GM21515 (cell line): ENCODE measurements around the gene CARD11.
A peak's percentile ranks its signal among the peaks of the same experiment; 100 is the strongest.

ENCODE experiments used
- ATAC-seq: cut with Tn5 transposase; IDR thresholded peaks from one replicate; pipeline ENCODE4 v1.9.1; 2021; ENCODE audit not compliant: unreplicated experiment

CARD11 gene

DNA sequence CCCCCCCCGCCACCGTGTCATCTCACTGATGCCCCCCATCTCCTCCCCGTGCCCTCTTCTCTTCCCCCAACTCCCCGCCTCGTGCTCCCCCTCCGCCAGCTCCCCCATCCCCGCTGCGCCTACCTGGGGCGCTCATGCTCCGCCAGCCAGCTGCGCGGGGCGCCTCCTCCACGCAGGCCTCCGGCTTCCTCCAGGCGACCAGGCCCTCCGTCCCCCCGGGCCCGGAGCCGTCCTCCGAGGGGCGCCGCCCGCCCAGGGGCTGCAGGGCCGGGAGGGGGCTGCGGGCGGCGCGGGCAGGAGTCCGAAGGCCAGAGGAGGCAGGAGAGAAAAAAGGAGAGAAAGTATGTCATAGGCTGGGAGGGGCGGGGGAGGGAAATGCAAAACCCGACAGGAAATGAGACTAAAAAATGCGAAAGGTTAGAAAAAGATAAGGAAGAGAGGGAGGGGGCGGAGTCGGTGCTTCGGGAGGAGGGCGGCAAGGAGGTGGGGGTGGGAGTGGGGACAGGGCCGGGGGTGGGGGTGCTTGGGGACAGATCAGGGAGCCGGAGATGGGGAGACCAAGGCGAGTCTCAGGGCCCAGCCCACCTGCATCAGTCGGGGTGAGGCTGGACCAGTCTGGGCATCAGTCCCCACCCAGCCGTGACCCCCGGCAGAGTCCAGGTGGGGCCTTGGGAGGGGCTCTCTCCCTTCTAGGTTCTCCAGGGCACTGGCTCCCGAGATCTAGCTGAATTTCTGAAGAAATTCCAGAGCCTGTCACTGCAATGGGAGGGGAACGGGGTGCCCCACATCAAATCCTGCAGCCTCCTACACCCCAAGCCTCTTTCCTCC is at the start of gene CARD11:
CARD11 (minus strand) TSS at position 324 of the 828 bp plus-strand sequence. CDS start 85,361 bp downstream, outside the sequence.
- ATAC-seq = peak; percentile 30

DNA sequence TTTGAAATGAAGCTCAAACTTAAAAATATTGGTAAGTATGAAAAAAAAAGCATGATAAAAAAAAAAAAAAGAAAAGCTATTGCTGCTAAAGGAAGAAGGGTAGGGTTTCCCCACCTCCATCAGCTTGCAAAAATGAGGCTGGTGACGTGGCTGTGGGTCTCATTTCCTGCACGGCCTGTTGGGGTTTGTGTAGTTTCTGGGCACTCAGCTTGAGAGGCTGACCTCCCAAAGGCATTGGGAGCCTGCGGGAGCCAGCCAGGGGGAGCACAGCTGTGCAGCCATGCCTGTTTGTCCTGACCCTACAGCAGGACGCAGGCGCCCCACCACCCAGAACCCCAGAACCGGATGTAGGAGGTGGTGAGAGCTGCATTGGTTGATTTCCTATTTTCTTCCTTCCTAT is 48.8 kb upstream of the CARD11 start:
- ATAC-seq = peak; percentile 66

DNA sequence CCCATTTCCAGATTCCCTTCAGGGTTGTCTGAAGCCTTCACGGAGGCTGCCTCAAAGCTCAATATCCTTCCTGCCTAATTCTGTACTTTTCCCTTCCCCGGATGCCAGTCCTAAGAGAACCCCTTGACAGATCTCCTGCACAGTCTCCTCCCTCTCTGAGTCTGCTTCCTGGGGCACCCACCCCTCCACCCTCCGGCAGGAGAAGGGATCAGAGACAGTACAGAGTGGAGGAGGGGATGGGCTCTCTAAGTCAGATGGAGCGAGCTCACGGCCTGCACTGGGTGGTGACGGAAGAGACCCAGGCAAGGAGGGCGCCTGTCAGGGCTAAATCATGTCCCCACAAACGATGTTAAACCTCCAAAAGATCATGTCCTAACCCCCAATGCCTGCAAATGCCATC is 48.0 kb upstream of the CARD11 start:
- ATAC-seq = no peak

DNA sequence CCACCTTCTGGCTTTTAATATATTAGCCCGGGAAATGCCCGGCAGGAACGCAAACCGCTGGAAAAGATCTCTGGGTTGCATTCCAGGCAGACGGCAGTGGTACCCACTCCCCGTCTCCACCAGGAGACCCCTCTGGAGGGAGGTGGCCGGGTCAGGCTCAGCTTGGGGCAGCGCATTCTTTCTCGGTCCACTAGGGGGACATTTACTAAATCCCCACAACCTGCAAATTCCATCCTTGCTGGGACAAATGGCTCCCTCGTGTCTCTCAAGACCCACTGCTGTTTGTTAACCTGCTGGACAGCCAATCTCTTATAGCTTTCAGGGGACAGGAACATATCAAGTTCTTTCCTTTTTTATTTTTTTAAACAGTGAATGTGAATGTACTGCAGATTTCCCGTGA is 45.8 kb upstream of the CARD11 start:
- ATAC-seq = no peak

DNA sequence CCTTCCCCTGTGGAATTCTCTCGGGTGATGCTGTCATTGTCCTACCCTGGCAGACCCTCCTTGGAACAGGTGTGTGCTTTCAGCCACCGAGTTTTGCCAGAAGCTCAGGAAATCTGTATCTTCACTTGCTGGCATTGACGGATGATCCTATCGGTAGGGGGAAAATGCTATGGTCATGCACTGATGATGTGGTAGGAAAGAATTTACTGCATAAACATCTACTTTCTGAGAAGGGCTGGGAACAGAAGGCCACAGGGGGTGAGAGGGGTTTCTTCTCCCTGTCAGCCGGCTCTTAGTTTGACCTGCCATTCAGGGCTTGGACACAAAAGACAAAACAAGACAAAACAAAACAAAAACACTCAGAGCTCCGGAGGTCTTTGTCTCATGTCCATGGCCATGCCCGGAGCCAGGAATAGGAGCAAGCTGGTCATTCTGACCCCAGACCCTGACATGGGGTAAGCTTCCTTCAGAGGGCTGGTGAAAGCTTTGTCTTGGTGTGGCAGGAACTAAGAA is 43.6 kb upstream of the CARD11 start:
- ATAC-seq = no peak

DNA sequence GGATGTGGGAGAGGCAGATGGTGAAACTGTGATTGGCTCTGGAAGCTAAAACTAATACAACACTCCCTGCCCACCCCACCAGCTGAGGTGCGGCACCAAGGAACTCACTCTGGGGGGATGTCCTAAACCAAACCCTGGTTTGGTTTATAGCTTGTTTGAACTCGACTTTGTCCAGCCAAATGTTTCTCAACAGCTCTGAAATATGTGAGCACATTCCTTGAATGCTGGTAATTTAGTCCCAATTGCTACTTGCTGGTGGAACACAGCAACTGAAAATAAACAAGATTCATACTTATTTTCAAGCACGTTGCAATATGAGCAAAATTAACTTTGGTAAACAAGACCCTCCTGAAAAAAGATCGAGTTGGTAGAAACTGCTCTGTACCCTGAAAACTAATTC is 39.7 kb upstream of the CARD11 start:
- ATAC-seq = no peak

DNA sequence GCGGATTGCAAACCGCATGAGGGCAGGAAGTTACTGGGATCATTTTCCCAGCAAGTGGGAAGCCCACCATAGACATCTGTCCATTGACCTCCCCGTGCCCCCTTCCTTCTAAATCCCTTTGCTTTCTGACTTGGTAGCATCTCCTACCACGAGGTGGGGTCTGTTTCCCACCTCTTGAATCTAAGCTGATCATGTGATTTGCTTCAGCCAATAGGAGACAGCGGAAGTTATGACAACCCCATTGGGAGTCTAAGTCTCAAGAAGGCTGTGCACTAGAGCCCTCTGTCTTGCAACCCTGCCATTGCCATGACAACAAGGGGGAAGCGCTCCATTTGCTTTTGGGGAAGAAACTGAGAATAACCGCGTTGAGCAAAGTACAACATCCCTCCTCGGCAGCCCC is 39.2 kb upstream of the CARD11 start:
- no peak for ATAC-seq

DNA sequence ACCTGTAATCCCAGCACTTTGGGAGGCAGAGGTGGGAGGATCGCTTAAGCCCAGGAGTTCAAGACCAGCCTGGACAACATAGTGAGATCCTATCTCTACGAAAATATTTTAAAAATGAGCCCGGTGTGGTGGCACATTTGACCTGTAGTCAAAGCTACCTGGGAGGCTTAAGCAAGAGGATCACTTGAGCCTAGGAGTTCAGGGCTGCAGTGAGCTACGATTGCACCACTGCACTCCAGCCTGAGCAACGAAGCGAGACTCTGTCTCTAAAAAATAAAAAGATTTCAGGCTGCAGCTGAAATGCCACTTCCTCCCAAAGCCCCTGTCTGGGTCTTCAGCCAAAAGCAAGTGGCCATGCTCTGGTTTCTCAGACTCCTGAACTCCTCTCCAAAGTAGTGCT is 38.7 kb upstream of the CARD11 start:
- ATAC-seq = no peak

DNA sequence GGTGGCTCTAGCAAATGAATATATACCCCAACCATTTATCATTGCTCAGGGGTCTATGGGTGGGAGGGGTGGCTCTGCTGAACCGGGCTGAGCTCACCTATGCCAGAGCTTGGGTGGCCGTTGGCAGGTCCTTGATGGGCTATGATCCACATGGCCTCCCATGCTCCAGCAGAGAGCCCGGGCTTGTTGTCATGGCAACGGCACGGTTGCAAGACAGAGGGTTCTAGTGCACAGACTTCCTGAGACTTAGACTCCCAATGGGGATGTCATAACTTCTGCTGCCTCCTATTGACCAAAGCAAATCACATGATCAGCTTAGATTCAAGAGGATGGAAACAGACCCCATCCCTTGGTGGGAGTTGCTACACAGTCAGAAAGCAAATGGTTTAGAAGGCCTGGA is 36.4 kb upstream of the CARD11 start:
- ATAC-seq = no peak

DNA sequence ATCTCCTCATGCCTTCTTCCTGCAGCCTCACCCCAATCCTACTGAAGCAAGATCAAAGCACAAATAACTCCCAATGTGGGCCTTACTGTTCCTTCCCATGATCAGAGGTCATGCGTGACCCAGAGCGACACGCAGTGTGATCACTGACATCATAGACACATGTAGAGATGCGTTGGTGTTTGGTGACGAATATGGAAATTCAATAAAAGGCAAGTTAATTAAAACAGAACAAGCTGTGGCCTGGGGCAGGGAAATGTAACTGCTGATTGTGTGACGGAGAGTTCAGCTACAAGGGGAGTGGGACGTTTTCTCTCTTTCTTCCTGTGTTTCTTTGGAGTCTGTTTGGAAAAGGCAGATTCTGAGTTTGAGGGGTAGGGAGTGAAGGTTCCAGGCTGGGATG is 34.8 kb upstream of the CARD11 start:
- ATAC-seq = no peak

DNA sequence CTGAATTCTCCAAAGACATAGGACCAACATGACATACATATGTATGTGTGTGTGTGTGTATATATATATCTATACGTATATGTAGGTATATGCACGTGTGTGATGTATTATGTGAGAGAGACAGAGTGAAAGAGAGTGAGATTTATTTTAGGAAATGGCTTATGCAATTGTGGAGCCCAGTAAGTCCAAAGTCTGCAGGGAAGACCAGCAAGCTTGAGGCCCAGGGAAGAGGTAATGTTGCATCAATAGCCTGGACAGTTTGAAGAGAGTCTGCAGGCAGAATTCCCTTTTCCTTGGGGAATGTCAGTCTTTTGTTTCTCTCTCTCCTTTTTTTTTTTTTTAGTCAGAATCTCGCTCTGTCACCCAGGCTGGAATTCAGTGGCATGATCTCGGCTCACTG is 33.0 kb upstream of the CARD11 start:
- ATAC-seq = no peak

DNA sequence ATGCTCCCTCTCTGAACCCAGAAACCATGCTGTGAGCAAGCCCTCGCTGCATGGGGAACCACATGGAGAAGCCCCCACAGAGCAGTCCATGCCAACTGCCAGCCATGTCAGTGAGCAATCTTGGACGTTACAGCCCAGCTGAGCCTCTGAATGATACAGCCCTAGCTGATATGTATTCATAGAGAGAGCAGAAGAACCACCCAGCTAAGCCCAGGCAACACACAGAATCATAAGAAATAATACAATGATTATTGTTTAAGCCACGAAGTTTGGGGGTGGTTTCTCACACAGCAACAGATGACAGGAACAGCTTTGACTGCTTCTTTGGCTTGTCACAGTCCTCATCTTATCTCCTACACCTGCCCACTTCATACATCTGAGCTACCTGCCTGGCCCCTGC is 32.5 kb upstream of the CARD11 start:
- no peak for ATAC-seq

DNA sequence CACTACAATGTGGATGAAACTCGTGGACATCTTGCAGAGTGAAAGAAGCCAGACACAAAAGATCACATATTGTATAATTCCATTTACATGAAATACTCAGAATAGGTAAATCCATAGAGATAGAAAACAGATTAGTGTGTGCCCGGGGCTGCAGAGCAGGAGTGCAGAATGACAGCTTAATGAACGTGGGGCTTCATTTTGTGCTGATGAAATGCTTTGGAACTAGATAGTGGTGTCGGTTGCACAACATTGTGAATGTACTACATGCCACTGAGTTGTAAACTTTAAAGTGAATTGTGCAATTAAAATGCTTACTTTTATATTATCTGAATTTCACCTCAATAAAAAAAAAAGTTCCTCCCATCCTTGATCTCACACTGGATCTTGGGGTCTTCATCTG is 31.8 kb upstream of the CARD11 start:
- no peak for ATAC-seq

DNA sequence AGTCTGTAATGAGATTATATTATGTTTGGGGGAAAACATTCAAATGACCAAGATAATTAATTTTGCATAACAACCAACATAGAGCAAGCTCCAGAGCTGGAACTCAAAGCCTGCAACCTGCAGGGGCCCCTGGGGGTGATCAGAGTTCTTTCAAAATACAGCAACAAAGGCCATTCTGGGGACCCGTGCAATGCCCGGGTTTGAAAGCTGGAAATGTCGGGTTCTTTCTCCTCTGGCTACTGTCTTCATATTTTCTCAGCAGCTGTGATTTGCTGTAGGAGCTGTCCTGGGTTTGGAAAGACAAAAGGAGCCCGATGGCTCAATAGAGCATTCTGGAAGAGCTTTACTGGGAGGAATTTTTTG is 30.8 kb upstream of the CARD11 start:
- no peak for ATAC-seq

DNA sequence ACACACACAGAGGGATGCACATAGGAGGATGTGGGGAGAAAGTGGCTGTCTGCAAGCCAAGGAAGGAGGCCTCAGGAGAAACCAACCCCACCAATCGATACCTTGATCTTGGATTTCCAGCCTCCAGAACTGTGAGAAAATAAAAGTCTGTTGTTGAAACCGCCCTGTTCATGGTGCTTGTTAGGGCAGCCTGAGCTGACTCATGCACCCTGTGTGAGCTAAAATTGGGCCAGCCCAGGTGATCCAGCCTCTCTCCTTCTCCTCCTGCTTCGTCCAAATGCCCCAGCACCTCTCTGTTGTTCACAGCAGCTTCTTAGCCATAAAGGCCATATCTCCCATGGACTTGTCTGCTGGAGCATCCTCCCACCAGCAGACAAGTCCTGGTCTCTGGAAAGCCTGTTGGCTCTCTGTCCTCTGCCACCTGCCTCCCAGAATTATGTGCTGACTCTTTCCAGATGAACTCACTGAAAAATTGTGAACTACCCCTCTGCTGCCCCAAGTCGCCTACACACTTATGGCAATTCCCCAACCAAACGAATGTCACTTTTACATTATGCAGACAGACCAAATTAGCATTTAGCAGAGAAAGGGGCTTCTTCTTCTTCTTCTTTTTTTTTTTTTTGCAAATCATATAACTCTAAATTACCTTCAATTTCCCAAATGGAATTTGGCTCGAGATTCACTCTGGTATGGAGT is 30.2 kb upstream of the CARD11 start:
- ATAC-seq = no peak

DNA sequence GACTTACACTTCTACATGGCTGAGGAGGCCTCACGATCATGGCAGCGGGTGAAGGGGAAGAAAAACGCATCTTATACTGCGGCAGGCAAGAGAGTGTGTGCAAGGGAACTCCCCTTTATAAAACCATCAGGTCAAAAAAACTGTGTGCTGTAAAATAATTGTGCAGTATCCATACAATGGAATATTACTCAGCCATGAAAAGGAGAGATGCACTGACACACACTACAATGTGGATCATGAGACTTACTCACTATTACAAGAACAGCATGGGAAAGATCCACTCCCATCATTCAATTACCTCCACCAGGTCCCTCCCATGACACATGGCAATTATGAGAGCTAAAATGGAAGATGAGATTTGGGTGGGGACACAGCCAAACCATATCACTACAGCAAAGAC is 27.2 kb upstream of the CARD11 start:
- no peak for ATAC-seq

DNA sequence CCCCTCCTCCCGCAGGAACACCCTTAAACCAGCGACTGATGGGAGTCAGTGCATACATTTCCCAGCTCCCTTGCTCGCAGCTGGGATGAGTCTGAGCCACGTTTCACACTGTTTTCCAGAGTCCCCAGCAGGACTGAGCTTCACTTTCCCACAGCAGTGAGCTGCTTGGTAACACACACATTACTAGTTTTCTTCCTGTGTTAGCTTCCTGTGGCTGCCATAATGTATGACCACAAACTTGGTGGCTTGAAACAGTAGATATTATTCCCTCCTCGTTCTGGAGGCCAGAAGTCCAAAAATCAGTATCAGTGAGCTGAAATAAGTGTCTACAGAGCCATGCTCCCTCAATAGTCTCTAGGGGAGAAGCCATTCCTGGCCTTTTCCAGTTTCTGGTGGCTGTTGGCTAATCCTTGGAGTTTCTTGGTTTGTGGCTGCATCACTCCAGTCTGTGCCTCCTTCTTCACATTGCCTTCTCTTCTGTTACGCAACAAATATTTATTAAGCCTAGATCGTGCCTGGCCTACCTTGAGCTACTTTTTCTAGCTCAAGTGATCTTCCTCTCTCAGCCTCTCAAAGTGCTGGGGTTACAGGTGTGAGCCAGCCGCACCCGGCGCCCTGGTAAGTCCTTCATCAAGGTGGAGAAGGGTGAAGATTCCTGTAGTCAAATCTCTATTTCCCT is 26.2 kb upstream of the CARD11 start:
- ATAC-seq = no peak

DNA sequence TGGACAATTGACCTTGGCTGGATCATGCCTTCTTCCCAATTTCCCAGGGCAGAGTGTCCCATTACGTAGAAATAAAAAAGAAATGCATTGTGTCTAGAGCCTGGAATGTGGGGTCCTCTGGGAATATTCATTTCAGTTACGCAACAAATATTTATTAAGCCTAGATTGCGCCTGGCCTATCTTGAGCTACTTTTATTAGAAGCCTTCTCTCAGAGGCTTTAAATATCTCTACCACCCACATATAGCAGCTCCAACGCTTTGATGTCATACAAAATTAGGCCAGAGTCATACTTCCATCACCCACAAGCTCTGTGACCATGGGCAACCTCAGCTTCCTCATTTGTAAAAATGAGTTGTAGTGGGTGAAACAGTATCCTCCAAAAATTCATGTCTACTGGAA is 24.9 kb upstream of the CARD11 start:
- ATAC-seq = no peak

DNA sequence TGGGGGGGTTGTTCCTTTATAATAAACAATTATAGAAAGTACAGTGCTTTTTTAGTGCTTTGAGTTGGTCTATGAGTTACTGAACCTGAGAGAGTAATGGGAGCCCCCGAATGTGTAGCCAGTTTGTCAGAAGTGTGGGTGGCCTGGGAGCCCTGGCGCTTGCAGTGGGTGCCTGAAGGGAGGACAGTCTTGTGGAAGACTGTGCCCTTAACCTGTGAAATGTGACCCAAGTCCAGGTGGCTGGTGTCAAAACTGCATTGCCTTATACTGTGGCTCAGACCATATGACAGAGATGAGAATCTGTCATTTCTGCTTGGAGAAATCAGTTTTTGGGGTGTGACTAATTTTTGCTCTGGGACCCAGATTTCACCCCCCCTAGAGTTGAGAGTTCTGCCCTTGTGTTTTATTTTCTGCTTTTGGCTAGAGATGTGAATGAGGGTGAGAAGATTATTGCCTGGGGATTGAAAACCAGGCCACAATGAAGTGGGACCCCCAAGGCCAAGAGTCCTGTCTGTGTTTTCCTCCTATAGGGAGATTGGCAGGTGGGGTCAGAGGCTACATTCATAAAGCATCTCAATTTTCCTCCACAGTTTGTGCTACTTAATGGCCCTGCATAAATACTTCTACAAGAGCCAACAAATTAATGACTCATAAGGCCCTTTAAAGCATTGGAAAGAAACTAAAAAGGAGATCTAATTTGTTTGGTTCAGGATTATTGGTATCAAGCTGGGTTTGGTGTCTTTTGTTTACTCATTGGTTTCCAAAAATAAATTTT is 24.1 kb upstream of the CARD11 start:
- ATAC-seq = no peak

DNA sequence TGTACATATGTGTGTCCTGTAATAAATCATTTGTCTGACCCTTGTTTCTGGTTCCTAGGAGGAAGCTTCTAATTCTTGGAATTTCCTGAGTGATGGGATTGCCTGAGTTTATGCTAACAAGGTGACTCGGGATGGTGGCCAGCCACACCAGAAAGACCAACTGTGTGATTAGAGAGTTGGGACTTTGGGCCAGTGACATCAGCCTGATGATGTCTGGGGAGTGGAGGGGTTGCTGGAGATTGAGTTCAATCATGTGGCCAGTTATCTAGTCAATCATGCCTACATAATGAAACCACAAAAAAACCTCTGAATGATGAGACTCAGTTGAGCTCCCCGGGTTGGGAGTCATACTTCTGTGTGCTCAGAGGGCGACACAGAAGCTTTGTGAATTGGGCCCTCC is 23.5 kb upstream of the CARD11 start:
- no peak for ATAC-seq

DNA sequence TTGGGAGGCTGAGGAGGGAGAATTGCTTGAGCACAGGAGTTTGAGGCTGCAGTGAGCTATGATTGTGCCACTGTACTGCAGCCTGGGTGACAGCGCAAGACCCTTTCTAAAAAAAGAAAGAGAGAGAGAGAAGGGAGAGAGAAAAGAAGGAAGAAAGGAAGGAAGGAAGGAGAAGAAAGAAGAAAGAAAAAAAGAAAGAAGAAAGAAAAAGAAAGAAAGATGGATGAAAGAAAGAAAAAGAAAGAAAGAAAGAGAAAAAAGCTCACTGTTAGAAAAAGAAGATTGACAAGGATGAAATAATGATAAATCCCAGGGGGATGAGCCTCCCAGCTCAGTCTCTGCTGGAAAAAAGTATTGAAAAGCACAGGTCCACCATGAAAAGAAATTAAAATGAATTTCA is 22.8 kb upstream of the CARD11 start:
- no peak for ATAC-seq
